22Rv1 (cell line): Measurements from ENCODE around the gene CDCP1.

Source experiments
- ZFX ChIP-seq: fragments of 450-650 bp; IDR thresholded peaks from 2 replicates; pipeline ENCODE4 v1.6.1; 2017; ENCODE audit warnings: antibody characterized with exemption, borderline replicate concordance
- TF ChIP-seq, protein P1 (sequence below): fragments of 450-650 bp; IDR thresholded peaks from 2 replicates; pipeline ENCODE4 v1.5.1; 2017; ENCODE audit warnings: mild to moderate bottlenecking

DNA sequence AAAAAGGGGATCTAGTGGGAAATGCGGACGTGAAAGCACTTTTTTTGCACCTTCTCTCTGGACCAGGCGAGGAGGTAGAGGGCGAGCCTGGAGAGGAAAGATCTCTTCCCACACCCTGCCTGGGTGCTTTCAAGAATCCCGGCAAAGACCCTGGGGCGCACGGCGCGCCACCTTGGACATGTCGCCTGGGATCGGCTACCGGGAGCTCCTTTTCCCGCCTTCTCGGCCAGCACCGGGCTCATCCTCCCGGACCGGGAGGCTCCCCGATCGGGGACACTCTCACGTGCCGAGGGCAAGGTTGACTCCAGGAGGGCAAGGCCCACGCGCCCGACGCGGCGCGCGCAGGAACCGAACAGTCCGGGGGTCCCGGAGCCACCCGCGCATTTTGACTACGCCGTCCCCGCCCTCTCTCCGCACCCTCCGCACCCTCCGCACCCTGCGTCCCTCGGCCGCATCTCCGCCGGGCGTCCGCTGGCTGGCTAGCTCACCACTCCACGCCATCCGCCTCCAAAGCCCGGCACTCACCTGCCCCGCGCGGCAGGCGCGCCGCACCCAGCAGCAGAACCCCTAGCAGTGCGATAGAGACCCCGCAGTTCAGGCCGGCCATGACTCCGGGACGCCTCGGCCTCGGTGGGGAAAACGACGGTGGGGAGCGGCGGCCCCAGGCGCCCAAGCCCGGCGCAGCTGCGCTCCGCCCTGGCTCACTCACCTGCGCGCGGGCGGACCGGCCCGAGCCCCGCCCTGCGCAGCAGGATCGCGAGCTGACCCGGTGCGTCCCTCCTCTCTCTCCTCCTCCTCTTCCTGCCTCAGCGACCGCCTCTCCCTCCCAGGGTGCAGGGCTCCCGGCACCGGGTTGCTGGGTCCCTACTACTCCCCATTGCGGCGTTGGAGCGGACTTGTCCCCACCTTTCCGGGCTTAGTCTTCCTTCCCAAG, at the start of gene CDCP1:
- TF ChIP-seq, protein P1, sequence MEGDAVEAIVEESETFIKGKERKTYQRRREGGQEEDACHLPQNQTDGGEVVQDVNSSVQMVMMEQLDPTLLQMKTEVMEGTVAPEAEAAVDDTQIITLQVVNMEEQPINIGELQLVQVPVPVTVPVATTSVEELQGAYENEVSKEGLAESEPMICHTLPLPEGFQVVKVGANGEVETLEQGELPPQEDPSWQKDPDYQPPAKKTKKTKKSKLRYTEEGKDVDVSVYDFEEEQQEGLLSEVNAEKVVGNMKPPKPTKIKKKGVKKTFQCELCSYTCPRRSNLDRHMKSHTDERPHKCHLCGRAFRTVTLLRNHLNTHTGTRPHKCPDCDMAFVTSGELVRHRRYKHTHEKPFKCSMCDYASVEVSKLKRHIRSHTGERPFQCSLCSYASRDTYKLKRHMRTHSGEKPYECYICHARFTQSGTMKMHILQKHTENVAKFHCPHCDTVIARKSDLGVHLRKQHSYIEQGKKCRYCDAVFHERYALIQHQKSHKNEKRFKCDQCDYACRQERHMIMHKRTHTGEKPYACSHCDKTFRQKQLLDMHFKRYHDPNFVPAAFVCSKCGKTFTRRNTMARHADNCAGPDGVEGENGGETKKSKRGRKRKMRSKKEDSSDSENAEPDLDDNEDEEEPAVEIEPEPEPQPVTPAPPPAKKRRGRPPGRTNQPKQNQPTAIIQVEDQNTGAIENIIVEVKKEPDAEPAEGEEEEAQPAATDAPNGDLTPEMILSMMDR: no peak
- no peak for TF ChIP-seq ZFX
